ENCODE results near the gene CLEC3A.

DNA sequence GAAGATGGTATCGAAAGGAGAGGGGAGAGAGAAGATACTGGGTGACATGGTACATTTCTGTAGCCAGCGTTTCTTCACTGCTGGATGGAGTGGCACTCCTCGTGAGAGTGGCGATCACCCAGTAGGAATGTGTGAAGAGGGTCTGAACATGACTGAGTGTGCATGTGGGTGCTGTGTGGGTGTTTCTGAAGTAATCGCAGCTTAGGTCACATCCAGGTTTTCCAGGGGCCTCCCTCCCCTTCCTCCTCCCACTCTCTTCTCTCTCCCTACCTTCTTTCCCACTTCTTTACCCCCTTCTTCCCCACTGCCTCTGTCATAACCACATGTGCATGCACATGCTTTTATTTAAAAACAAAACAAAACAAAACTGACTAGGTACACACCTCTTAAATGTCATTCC lies 1.8 kb downstream of the CLEC3A start:
- TF ChIP-seq POLR2AphosphoS5 (IDR thresholded peaks at IDR 0.05; ENCODE audit: borderline replicate concordance, low read depth, low read length) (no peak), EZH2 (IDR thresholded peaks at IDR 0.05) (no peak)

Measured in SK-N-MC (cell line).